GM18502 (cell line): Measurements from ENCODE around the gene TWIST1.

Source experiments
- ATAC-seq: cut with Tn5 transposase; IDR thresholded peaks from one replicate; pipeline ENCODE4 v1.9.1; 2021; ENCODE audit warnings: mild to moderate bottlenecking; ENCODE audit not compliant: unreplicated experiment, poor library complexity

TWIST1 gene

GRCh38 chr7:19113855-19114550 lies 3.4 kb downstream of the TWIST1 start:
- ATAC-seq, result no peak

GRCh38 chr7:19113002-19113350 lies 4.5 kb downstream of the TWIST1 start:
- ATAC-seq, result no peak

GRCh38 chr7:19112274-19113001 lies 5.0 kb downstream of the TWIST1 start:
- ATAC-seq, result no peak

- no peak for ATAC-seq
Observed at GRCh38 chr7:19111474-19112273, 5.8 kb downstream of the TWIST1 start.

- ATAC-seq, result no peak
Observed at GRCh38 chr7:19110776-19111175, 6.7 kb downstream of the TWIST1 start.

GRCh38 chr7:19110026-19110730 lies 7.3 kb downstream of the TWIST1 start:
- no peak for ATAC-seq

- no peak for ATAC-seq
Observed at GRCh38 chr7:19109000-19109946, 8.2 kb downstream of the TWIST1 start.

- ATAC-seq, result no peak
Observed at GRCh38 chr7:19107356-19108146, 9.9 kb downstream of the TWIST1 start.

GRCh38 chr7:19107081-19107355 lies 10.4 kb downstream of the TWIST1 start:
- no peak for ATAC-seq

GRCh38 chr7:19106241-19107080 lies 11.0 kb downstream of the TWIST1 start:
- ATAC-seq, result no peak

- ATAC-seq, result no peak
Observed at GRCh38 chr7:19105546-19105945, 11.9 kb downstream of the TWIST1 start.

GRCh38 chr7:19104811-19105210 lies 12.6 kb downstream of the TWIST1 start:
- ATAC-seq, result no peak

- ATAC-seq, result no peak
Observed at GRCh38 chr7:19102884-19103283, 14.6 kb downstream of the TWIST1 start.

- no peak for ATAC-seq
Observed at GRCh38 chr7:19101909-19102308, 15.5 kb downstream of the TWIST1 start.

GRCh38 chr7:19101472-19101871 lies 16.0 kb downstream of the TWIST1 start:
- no peak for ATAC-seq

GRCh38 chr7:19099924-19100323 lies 17.5 kb downstream of the TWIST1 start:
- ATAC-seq, result no peak

GRCh38 chr7:19099194-19099593 lies 18.2 kb downstream of the TWIST1 start:
- ATAC-seq, result no peak

- no peak for ATAC-seq
Observed at GRCh38 chr7:19098510-19098909, 18.9 kb downstream of the TWIST1 start.
